Sigmoid colon (tissue), 4 donors: ENCODE results near the gene SREK1.

ENCODE experiments used
- CTCF ChIP-seq, 4 experiments: fragments of 450-650 bp in 3 of 4; fragments of 200-600 bp in 1 of 4; IDR thresholded peaks; one replicate each; pipeline ENCODE4 v1.5.1; 2016 to 2019; ENCODE audit warnings: antibody characterized with exemption in 4 of 4, mild to moderate bottlenecking in 3 of 4, moderate library complexity in 2 of 4
- POLR2A ChIP-seq, 2 donors: fragments of 450-650 bp; IDR thresholded peaks; one replicate each; pipeline ENCODE4 v1.6.1; 2016; ENCODE audit warnings: antibody characterized with exemption in 2 of 2, mild to moderate bottlenecking in 2 of 2, moderate library complexity in 2 of 2
- POLR2AphosphoS5 ChIP-seq, 4 donors: sonication (generic); formaldehyde crosslinking; IDR thresholded peaks; one replicate each; pipeline ENCODE4 v1.6.1; 2017; ENCODE audit warnings: antibody characterized with exemption in 4 of 4

DNA sequence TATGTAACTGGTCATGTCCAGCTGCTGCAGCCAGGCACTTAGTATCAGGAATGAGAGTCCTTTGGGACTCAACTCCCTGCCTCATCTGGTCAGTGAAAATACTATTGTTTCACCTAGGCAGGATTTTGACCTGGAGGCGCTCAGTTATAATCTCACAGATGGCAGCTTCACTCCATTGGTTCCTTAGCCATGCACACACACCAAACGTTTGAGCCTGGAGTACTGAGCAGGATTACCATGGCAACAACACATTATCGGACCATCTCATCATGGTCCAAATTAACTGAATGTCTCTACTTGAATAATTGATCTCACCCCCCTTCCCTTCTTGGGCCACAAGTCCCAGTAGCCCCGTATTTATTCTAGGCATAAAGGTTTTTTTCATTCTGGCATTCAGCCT lies 15.0 kb upstream of the SREK1 start:
- TF ChIP-seq POLR2AphosphoS5 (IDR thresholded peaks at IDR 0.05) (no peak), CTCF (IDR thresholded peaks at IDR 0.05) (no peak), POLR2A (IDR thresholded peaks at IDR 0.05) (no peak)
